ENCODE data around the gene RPS2. TPM values are rescaled to one million over a fixed set of nuclear protein-coding genes. Genes with fewer than 3 reads are reported as not detected.

Gene RPS2
- total RNA-seq, 1 donor from 2014 or later = 1,385 TPM

DNA sequence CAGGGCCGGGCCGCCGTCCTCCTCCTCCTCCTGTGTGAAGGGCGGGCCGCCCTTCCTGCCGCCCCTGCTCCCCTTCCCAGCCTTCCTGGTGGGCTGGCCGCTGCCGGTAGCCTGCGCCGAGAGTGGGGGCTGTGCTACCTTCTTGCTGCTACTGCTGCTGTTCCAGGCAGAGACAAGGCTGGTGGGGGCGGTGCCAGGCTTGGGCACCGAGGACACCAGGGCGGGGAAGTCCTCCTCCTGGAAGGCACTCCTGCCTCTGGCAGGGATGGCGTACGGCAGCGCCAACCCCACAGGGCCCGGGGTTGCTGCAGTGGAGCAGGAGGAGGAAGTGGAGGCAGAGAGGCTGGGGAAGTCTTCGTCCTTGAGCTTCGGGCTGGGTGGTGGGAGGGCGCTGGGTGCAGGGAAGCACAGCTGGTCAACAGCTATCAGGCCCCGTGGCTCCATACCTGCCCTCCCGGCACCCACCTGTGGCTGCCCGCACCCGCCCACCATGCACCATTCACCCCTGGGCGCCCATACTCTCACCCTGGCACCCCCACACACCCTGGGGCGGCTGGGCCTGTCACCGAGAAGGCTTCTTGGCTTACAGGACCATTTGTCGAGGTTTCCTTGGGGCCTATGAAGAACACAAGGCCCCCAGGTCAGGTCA is 35.4 kb upstream of the RPS2 start:
- no peak for DNase-seq (ENCODE audit: low spot score)

DNA sequence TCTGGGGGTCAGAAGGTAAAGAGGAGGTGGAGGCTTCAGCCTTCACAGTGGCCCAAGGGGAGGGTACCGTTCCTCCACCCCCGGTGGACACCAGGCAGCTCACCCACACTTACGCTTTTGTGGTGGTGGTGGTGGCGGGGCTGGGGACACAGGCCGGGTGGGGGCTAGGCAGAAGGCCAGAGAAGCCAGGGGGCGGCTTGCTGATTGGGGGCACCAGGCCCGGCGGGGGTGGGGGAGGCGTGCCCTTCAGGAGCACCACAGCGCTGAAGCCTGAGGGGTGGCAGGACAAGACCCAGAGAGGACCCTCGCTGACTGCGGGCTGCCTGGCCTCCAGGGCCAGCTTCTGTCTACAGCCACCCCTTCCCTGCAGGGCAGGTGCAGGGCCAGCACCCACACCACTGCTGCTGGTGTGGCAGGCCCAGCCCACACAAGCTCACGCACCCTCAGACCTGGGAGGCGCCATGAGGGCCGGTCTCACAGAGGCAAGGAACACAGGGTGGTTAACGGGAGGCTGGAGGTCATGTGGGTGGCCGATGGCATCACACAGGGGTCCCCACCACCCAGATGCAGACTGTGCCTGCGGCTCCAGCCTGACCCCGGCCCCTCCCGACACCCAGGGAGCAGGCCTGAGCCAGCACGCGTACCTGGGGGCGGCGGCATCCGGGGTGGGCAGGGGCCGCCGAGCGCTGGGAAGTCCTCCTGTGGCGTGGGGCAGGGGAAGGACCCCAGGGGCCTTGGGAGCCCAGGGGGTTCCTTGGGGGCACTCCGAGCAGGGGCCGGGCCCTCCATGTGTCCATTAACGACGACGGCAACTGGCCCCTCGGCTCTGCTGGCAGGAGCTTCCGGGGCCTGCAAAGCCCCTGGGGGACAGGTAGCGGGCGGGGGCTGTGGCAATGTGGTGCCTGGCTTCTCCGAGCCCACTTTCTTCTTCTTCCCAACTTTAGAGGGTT is 34.5 kb upstream of the RPS2 start:
- DNase-seq (ENCODE audit: low spot score) = no peak

DNA sequence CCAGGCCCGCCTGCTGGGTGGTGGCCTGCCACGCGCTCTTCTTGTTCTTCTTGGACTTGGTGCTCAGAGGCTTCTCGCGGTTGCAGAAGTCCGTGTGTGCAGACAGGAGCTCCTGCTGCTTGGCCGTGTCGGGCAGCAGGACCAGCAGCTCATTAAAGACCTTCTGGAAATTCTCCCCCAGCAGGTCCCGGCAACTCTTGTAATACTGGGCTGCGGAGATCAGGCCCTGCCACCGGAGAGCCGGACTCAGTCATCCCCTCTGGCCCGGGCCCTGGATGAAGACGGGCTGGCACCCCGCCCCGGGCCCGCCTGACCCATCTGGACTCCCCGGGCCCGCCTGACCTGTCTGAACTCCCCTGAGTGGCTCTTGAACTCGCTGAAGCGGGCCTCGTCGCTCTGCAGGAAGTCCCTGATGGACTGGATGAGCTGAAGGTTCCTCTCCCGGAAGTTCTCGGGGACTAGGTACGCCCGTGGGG is 33.8 kb upstream of the RPS2 start:
- no peak for DNase-seq (ENCODE audit: low spot score)

DNA sequence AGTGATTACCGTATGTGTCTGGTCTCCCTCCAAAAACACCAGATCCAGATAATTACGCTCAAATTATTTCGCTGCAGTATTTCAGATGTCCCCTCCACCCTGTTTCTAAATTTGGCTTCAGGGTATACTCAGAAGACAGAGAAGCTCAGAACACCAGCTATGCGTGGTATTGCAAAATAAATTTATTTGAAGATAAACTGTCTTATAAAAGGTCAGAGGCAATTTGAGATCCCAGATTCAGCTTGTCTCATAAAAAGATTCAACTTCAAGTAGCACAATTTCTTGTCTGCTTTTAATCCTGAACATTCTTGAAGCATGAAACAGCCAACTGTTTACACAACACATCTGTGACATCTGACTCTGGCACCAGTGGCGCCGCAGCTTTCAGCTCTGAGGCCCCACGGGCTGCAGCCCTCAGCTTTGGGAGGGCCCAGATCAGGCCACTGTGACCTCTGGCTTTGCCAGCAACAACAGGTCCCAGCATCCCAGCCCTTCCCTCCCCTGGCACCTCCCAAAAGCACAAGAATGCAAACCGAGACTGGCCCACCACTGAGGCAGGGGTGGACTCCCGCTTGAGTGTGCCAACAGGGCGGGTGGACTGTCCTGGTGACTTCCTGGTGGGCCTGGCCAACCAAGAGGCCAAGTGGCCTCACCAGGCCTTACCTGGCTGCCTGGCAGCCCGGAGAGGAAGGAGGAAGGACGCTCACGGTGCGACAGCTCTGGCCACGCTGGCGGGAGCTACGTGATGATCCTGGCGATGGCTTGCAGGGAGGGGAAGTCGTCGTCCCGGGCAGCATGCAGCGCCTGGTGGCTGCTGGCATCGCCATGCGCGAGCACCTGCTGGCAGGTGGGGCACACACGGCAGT is 33.1 kb upstream of the RPS2 start:
- DNase-seq (ENCODE audit: low spot score) = no peak

DNA sequence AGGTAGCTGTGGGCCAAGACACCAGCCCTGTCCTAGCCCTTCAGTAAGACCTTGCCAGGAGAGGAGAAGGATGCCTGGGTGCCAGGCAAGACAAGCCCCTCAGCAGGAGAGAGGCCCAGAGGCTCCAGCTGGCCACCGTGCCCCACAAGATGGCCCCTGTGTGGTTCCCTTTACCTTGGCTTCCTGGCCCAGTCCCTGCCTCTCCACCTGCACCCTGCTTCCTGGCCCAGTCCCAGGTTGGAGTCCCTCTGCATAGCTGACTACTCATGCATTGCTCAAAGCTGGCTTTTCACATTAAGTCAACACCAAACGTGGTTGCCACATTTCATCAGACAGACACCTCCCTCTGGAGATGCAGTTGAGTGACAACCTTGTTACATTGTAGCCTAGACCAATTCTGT is 29.1 kb upstream of the RPS2 start:
- no peak for DNase-seq (ENCODE audit: low spot score)

DNA sequence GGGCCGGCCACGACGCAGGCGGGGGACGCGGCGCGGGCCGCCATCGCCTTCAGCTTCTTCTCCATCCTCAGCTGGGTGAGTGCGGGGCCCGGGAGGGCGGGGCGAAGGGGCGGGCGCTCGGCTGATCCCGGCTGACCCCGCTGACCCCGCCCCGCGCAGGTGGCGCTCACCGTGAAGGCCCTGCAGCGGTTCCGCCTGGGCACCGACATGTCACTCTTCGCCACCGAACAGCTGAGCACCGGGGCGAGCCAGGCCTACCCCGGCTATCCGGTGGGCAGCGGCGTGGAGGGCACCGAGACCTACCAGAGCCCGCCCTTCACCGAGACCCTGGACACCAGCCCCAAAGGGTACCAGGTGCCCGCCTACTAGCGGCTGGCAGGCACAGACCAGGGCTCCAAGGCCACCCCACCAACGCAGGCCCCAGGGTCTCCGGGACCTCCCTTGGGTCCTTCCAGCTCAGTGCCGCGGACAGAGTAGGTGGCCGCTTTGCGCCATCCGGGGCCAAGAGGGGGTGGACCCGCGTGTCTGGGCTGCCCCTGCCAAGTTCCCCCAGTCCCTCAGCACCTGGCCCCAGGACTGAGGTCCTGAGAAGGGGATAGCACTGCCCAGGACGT is 28.2 kb upstream of the RPS2 start:
- DNase-seq (ENCODE audit: low spot score) = no peak

DNA sequence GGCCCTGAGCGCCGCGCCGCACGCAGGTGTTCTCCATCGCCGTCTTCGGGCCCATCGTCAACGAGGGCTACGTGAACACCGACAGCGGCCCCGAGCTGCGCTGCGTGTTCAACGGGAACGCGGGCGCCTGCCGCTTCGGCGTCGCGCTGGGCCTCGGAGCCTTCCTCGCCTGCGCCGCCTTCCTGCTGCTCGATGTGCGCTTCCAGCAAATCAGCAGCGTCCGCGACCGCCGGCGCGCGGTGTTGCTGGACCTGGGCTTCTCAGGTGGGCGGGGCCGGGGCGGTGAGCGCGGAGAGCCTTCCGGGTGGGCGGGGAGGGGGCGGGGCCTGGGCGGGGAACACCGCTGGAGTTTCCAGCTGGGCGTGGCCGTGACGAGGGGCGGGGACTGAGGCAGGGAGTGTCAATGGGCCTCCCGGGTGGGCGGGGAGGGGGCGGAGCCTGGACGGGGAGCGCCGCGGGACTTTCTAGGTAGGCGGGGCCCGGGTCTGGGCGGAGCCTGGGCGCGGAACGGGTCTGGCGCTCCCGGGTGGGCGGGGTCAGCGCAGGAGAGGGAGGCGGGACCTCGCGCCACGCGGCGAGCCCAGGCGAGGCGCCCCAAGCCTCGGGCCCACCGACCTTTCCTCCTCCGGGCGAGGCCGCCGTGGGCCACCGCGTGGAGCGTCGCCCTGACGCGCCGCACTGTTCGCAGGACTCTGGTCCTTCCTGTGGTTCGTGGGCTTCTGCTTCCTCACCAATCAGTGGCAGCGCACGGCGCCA is 27.5 kb upstream of the RPS2 start:
- peak; percentile 97 for DNase-seq (ENCODE audit: low spot score)

DNA sequence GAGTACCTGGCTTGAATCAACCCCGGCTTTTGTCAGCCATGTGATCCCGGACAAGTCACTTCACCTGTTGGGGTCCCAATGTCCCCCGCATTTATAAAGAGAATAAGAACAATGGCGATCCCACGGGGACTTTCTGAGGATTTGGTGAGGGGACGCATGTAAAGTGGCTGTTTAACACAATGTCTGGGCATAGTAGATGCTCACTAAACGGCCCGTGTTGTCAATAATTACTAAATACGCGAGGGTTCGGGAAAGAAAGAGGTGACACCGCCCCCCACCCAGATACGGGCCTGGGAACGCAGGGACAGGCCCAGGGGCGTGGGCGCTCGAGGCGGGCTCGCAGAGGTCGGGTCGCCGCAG is 26.9 kb upstream of the RPS2 start:
- DNase-seq (ENCODE audit: low spot score) = no peak

DNA sequence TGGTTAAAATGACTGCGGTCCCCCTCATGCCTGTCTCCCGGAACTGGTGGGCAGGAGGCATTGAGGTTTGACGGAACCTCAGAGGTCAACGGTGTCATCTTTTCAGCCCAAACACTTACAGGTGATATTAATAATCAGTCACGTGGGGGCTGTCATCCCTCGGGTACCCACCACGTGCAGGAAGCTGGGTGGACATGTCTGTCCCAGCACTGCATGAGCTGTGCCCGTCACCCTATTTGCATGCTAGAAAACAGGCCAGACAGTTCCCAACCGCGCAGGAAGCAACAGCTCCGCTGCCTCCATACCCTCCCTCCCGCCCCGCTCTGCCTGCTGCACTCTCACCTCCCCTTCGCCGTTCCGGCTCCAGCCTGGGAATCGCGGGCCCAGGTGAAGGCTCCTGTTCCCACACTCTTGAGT is 26.5 kb upstream of the RPS2 start:
- no peak for DNase-seq (ENCODE audit: low spot score)

DNA sequence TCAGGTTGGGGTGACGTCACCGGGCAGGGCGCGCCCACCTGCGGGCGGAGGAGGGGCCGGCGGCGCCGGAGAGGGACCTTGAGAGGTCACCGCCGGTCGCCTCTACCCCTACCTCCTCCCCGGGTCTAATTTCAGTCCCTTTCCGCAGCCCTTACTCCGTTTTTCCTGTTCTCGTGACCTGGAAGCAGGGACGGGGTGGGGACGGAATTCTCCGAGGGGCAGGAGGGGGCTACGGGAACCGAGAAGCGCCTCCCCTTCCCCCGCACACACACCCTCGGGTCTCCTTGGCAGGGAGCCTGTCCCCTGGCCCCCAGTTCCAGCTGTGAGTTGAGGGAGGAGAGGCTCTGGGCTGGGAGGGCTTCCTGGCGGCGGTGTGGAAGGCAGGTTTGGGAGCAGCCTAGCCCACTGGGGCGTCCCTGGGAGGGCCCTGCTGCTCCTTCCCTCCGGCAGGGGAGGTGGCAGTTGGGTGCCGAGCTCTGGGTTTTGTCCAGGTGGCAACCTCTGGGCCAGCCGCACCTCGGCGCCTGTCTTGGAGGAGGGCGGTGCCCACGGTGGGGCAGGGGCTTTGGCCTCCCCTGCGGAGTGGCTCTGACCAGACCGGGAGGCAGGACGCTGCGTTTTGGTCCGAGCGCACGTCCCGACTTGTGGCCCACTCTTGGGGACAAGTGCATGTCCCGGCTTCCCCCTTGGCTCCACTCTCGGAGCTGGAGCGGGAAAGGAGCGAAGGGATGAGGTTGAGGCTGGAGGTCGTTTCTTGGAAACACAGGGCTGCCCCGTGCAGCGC is 25.9 kb upstream of the RPS2 start:
- DNase-seq (ENCODE audit: low spot score) = no peak

DNA sequence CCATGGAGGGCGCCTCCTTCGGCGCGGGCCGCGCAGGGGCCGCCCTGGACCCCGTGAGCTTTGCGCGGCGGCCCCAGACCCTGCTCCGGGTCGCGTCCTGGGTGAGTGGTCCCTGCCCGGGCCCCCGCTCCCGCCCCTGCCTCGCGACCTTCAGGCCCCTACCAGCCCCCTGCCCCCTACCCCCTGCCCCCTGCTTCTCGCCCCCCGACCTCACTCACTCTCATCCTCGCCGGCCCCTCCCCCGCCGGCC is 25.4 kb upstream of the RPS2 start:
- no peak for DNase-seq (ENCODE audit: low spot score)

DNA sequence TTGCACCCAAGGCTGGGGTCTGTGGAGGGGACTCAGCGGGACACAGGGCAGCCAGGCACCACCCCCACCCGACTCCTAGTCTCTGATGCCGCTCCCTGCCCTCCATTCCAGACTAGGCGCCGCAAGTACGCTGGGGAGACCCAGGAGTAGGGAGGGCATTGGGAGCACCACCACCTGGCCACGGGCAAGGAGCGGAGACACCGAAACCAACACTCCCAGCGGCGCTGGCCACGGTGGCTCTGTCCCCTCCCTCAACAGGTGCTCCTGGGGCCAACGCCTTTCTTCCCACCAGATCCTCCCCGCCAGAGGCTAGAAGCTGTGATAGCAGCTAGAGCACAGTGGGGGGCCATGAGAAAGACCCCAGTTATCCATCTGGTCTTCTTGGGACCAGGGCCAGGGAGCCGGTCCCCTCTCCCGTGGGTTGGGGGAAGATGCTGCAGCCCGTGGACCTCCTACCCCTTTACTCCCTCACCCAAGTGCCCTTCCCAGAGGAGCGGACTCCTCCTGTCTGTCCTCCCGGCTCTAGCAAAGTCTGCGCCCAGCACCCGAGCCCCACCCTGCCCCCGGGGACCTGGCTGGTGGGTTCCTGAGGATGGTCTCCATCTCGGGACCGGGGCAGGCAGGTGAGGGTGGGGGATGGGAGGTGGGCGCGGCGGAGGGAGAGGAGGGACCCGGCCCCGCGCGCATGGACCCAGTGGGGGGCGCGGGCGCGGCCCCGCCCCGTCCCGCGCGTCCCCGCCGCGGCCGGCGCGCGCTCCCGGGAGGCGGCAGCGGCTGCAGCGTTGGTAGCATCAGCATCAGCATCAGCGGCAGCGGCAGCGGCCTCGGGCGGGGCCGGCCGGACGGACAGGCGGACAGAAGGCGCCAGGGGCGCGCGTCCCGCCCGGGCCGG is 24.8 kb upstream of the RPS2 start, which contains the start of gene SYNGR3:
TSS of gene SYNGR3 (plus strand) at position 762 of the 892 bp plus-strand sequence. CDS start 133 bp downstream, outside the sequence.
- DNase-seq (ENCODE audit: low spot score) = no peak

DNA sequence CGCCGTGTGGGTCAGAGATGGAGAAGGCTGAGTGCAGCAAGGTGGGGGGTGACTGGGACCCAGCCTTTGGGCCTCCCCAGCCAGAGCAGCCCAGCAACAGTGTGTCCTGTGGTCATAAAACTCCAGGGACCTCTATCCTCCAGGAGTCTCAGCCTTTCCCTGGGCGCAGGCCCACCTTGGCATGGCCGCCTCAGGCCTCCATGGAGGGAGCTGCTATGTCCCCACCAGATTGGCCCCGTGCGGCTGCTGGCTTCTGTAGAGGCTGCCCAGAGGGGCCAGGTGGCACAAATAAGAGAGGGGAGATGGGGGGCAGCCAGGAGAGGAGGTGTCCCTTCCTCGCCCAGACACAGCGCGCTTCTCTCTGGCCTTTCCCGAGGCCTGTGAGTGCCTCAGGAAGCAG is 22.6 kb upstream of the RPS2 start:
- no peak for DNase-seq (ENCODE audit: low spot score)

DNA sequence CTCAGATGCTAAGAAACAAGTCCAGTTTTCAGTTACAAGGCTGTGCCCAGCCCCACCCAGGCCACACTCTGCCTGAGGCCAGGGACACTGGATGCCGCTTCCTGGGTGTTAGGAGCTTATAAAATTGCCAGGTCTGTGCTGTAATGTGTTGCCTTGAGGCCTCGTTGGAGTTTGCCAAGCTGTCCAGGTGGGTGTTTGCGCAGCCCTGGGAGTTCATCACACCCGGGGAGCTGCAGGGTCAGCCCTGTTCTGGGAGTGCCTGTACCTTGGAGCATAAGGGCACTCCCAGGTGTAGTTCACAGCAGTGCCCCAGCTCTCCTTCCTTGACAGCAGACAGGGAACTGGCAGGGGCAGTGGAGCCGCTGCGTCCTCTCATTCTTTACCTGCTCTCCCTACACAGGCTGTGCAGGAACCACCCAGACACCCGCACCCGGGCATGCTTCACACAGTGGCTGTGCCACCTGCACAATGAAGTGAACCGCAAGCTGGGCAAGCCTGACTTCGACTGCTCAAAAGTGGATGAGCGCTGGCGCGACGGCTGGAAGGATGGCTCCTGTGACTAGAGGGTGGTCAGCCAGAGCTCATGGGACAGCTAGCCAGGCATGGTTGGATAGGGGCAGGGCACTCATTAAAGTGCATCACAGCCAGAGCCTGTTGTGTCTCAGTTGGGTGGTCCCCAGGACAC is 21.0 kb upstream of the RPS2 start:
- no peak for DNase-seq (ENCODE audit: low spot score)

DNA sequence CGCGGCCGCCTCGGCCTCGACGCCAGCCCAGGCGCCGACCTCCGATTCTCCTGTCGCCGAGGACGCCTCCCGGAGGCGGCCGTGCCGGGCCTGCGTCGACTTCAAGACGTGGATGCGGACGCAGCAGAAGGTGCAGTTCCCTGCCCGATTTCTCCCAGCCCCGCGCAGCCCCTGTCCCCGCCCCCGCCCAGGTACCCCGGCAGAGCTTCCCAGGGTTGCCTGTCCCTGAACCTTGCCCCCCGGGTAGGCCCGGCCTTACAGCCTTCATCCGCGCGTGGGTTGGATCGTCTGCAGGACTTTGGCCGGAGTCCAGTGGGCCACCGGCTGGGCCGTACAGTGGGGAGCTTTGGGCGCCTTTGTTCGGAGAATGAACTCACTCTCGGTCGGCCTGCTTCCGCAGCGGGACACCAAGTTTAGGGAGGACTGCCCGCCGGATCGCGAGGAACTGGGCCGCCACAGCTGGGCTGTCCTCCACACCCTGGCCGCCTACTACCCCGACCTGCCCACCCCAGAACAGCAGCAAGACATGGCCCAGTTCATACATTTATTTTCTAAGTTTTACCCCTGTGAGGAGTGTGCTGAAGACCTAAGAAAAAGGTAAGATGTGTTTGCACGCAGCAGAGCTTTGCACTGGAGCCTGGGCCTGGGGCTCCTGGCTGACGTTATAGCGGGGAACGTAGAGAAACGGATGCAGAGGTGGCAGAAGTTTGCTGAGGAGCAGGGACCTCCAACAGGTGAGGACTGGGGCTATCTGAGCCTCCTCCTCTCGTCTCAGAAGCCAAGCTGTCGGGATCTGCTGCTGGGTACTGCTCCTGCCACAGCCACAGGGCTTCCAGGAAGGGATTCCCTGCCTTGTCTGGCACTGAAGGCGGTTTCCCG is 20.0 kb upstream of the RPS2 start:
- no peak for DNase-seq (ENCODE audit: low spot score)

DNA sequence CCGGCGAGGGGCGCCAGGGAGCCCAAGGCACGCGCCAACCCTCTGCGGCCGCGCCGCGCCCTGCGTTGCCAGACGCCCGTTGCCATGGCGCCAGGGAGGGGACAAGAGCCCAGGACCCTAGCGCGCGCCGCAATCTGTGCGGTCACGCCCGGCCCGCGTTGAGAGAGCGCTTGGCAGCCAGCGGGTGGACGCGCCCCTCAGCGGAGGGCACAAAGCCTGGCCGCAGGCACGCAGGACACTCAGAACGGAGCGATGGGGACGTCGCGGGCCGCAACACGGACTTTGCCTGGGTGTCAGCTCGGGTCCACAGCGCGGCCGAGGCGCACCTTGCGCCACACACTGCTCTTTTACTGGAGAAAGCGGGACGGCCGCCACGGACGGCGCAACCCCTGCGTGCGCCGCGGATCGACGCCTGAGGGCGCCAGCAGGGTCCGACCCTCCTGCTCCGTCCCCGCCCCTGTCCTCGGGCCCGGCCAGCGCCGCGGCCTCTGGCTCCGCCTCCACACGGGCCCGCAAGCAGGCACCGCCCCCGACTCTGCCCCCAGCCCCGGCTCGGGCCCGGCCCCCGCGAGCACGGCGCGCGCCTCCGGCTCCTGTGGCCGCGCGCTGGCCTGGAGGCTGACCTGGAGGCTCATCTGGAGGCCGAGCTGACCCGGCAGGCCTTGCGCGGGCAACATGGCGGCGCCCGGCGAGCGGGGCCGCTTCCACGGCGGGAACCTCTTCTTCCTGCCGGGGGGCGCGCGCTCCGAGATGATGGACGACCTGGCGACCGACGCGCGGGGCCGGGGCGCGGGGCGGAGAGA is 19.1 kb upstream of the RPS2 start, which contains the start of gene GFER:
TSS of gene GFER (plus strand) at position 650 of the 803 bp plus-strand sequence. CDS start at position 676, 26 bp downstream.
- peak; percentile 98 for DNase-seq (ENCODE audit: low spot score)
